ENCODE measurements around the gene SH3BGRL2.

GRCh38 chr6:79597155-79597554, 34.0 kb upstream of the SH3BGRL2 start:
- TF ChIP-seq CTCF (tag by site-specific recombination; IDR thresholded peaks at IDR 0.05) (no peak), ZNF571 (tag by site-specific recombination; IDR thresholded peaks at IDR 0.05) (no peak), ZNF529 (tag by site-specific recombination; IDR thresholded peaks at IDR 0.05; ENCODE audit: insufficient replicate concordance) (no peak)
